Heart right ventricle (tissue), 16 donors: ENCODE measurements around the gene CAPN15. TPM values are rescaled to one million over a fixed set of nuclear protein-coding genes. Genes with fewer than 3 reads are reported as not detected.

Source experiments
- ATAC-seq, 8 donors: fragments of 200-7000 bp; cut with Tn5 transposase; one replicate each; pipeline ENCODE4 v1.9.1; 2020; ENCODE audit warnings: mild to moderate bottlenecking in 8 of 8, moderate library complexity in 8 of 8, moderate number of reproducible peaks in 1 of 8
- DNase-seq, 2 donors: peaks; one replicate each; pipeline ENCODE4 v3.0.0-alpha.2; 2020
- H3K27ac ChIP-seq, 10 donors: fragments of 200-600 bp; sonication (generic) in 2 of 10; one replicate each; pipeline versions ENCODE4 v1.5.0 to v1.8.0; 2020 to 2022; ENCODE audit warnings: mild to moderate bottlenecking in 3 of 10
- H3K27me3 ChIP-seq, 7 donors: fragments of 200-600 bp; one replicate each; pipeline ENCODE4 v1.8.0; 2021 to 2022; ENCODE audit warnings: mild to moderate bottlenecking in 2 of 7
- H3K36me3 ChIP-seq, 9 donors: fragments of 200-600 bp; sonication (generic) in 1 of 9; one replicate each; pipeline versions ENCODE4 v1.5.0 to v1.8.0; 2020 to 2022; ENCODE audit warnings: mild to moderate bottlenecking in 2 of 9
- H3K4me1 ChIP-seq, 9 donors: fragments of 200-600 bp; sonication (generic) in 1 of 9; one replicate each; pipeline versions ENCODE4 v1.5.0 to v1.8.0; 2020 to 2022; ENCODE audit warnings: mild to moderate bottlenecking in 4 of 9
- H3K4me3 ChIP-seq, 10 donors: fragments of 200-600 bp; sonication (generic) in 2 of 10; one replicate each; pipeline versions ENCODE4 v1.5.0 to v1.8.0; 2020 to 2022; ENCODE audit warnings: mild to moderate bottlenecking in 7 of 10, moderate library complexity in 2 of 10
- H3K9me3 ChIP-seq, 11 donors: fragments of 200-600 bp in 10 of 11; sonication (generic) in 2 of 11; one replicate each; pipeline versions ENCODE4 v1.5.0 to v1.8.0; 2013 to 2022; ENCODE audit warnings: mild to moderate bottlenecking in 2 of 11, control low read depth in 1 of 11, moderate library complexity in 1 of 11
- CTCF ChIP-seq, 9 donors: fragments of 200-600 bp; sonication (generic) in 2 of 9; IDR thresholded peaks; one replicate each; pipeline versions ENCODE4 v1.5.0 to v1.8.0; 2021 to 2022; ENCODE audit warnings: antibody characterized with exemption in 9 of 9, mild to moderate bottlenecking in 5 of 9, moderate library complexity in 1 of 9
- WGBS, 2 donors: extraction: QIAGEN DNeasy Blood & Tissue Kit; methylation state at CpG; one replicate each; pipeline ENCODE4 v1.1.7; 2013; ENCODE audit warnings: inconsistent platforms in 1 of 2; 5-methylcytosine and 5-hydroxymethylcytosine counted together
- intact Hi-C, 10 donors: fragments of 100-400 bp; cut with DNase I; formaldehyde crosslinking; loops; one replicate each; pipeline versions ENCODE4 v1.11.1 to v1.14.2; 2022
- polyA plus RNA-seq, 2 donors: library from polyadenylated mRNA; stranded (reverse); fragments of 200-250 nt; gene quantifications; one replicate each; pipeline ENCODE4 v1.2.3, GENCODE V29; 2013
- total RNA-seq, 10 donors: library from RNA; stranded (reverse); fragmentation: NEBNext Ultra II Directional in 3 of 10; extraction: Animal tissue kit (Norgen Biotek cat#: 25700) in 3 of 10; gene quantifications; one replicate each; pipeline versions ENCODE4 v1.2.1 to v1.2.4, GENCODE V29; 2021 to 2023
- donor health status: Arrhythmogenic right ventricular cardiomyopathy.
- donor health status: ischemic (EF 13 %, LVEDD 7.1; RV severe dilation, severe dysfunction).
- donor health status: healthy with polysubstance abuse.
- donor health status: DM: no; HTN: yes; CAD: no.
- donor health status: DM: no; HTN: no; CAD: no.
- donor health status: ischemic (EF 25% LVEDD 6.9; RV normal size, moderate dysfunction).
- donor health status: ischemic (EF 25% LVEDD 5.7; RV mildly dilated, moderate dysfunction).
- donor health status: healthy.
- donor health status: DM: yes; HTN: yes; CAD: no.
- donor health status: Ischemic cardiomyopathy.
- donor health status: ischemic (EF 35%, LVEDD 5.7; RV mildly dilated, moderate dysfunction).
- donor health status: nonischemic (EF 11% LVEDD 7.7; RV severe dilation, severe dysfunction).
- donor health status: DM: yes; HTN: yes; CAD: no.
- donor health status: PGD.
- donor health status: ischemic (EF 29% LVEDD 5.4; RV normal size, mild dysfunction).
- donor health status: nonischemic (EF 23%, LVEDD 6.1; RV moderate dilation, normal function).

Gene CAPN15
- total and polyA plus RNA-seq, 12 donors: 11.1 to 39.5 (median 16.0) TPM

- Histone ChIP-seq H3K9me3 (no peaks in the 10 kb centered on the region), H3K36me3 (peaks cover 0 to 43% (median 12%) of the 10 kb centered on the region in 9 donors), H3K27me3 (no peaks in the 10 kb centered on the region), H3K27ac (no peak overlapping the region), H3K4me3 (no peak overlapping the region), H3K4me1 (peaks cover 0 to 13% (median 3%) of the 10 kb centered on the region in 9 donors)
- intact Hi-C loops: loop anchor here in 2 of 10 donors (5.0 kb wide), 2 partner anchors 82 to 87 kb away; no protein-coding TSS in a partner anchor
- TF ChIP-seq CTCF (IDR thresholded peaks at IDR 0.05): no peak
- ATAC-seq: no peak
- DNase-seq: no peak
- WGBS, 2 donors: 85 to 91% methylated on average over 36 of the region's 36 CpGs
These were observed 48.1 kb downstream of the CAPN15 start for GRCh38 chr16:575354-576196.

- Histone ChIP-seq H3K9me3 (no peaks in the 10 kb centered on the region), H3K4me1 (peaks cover 0 to 10% (median 0%) of the 10 kb centered on the region in 9 donors), H3K36me3 (peaks cover 0 to 50% (median 12%) of the 10 kb centered on the region in 9 donors), H3K27ac (no peak overlapping the region), H3K4me3 (no peak overlapping the region), H3K27me3 (no peaks in the 10 kb centered on the region)
- WGBS, 2 donors: 81 to 82% methylated on average over 21 of the region's 21 CpGs
- intact Hi-C loops: loop anchor here in 2 of 10 donors (5.0 kb wide), 2 partner anchors 81 to 86 kb away; no protein-coding TSS in a partner anchor
- no peak for TF ChIP-seq CTCF (IDR thresholded peaks at IDR 0.05)
- DNase-seq (no peak), ATAC-seq (no peak)
These were observed 48.8 kb downstream of the CAPN15 start for GRCh38 chr16:576197-576822.

GRCh38 chr16:576823-577201 lies 49.3 kb downstream of the CAPN15 start:
- WGBS, 2 donors: 71 to 80% methylated on average over 8 of the region's 8 CpGs
- H3K27ac ChIP-seq: no peak overlapping the region
- intact Hi-C loops: loop anchor here in 2 of 10 donors (5.0 kb wide), 2 partner anchors 80 to 85 kb away; no protein-coding TSS in a partner anchor

More at GRCh38 chr16:576823-577201, 49.3 kb downstream of the CAPN15 start:
- ATAC-seq (no peak), DNase-seq (no peak)
- Histone ChIP-seq H3K27me3 (no peaks in the 10 kb centered on the region), H3K4me1 (peaks cover 0 to 10% (median 0%) of the 10 kb centered on the region in 9 donors), H3K4me3 (no peak overlapping the region), H3K9me3 (no peaks in the 10 kb centered on the region), H3K36me3 (peaks cover 0 to 49% (median 12%) of the 10 kb centered on the region in 9 donors)
- TF ChIP-seq CTCF (IDR thresholded peaks at IDR 0.05): no peak
